ENCODE measurements around the gene SLIRP. TPM values are rescaled to one million over a fixed set of nuclear protein-coding genes. Genes with fewer than 3 reads are reported as not detected.

The SLIRP gene
- total RNA-seq, 1 experiment from 2014 or later = 162 TPM

DNA sequence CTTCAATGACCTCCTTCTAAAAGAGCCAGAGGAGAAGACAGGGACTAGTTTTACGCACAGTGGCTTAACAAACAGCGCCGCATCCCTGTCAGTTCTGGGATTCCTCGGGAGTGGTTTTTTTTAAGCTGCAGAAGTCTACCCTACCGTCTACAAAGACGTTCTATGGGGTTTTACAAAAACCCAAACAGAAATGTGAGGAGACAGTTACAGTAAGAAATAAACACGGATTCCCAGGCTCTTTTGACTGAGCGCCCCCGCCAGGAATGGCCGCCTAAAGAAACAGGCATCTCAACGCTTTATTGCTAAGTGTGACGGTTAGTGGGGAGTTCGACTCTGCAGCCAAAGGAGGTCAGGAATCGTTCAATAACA, 564 bp upstream of the SLIRP start:
- intact Hi-C loops (cut with micrococcal nuclease; ENCODE audit: unreplicated experiment) (no loop called here), in situ Hi-C loops (cut with HindIII; ENCODE audit: low pct_unique_long_range_greater_than_20kb, low sequenced_read_pairs) (no loop called here)
- Histone ChIP-seq H3K4me3 (ENCODE audit: low read depth in 2 of 2, low read length in 2 of 2) (peak overlapping the region; percentile 76 to 94), H3K27ac (ENCODE audit: low read length) (peak overlapping the region; percentile 94), H3K4me1 (ENCODE audit: control insufficient read depth, insufficient read depth, low read length) (peaks cover 16% of the 10 kb centered on the region), H3K36me3 (ENCODE audit: control insufficient read depth, insufficient read depth, low read length) (peaks cover 28% of the 10 kb centered on the region), H3K27me3 (ENCODE audit: control insufficient read depth, insufficient read depth, low read length) (no peaks in the 10 kb centered on the region), H3K9me3 (ENCODE audit: control insufficient read depth, insufficient read depth, low read depth, low read length) (no peaks in the 10 kb centered on the region)
- DNase-seq (ENCODE audit: low read depth, low spot score) (peak; percentile 13), ATAC-seq (peak; percentile 46)
- TSS peak; percentile 87 for BruUV-seq (replicated peaks)
- ChIA-PET POLR2A (no interaction called here), CTCF (interaction anchor here (0.5 kb wide), 1 partner anchor 403 kb away, joined by 3 read pairs; no protein-coding TSS in a partner anchor)
- TF ChIP-seq POLR2AphosphoS5 (IDR thresholded peaks at IDR 0.05; ENCODE audit: low read depth, low read length) = no peak
- TF ChIP-seq, protein P1, sequence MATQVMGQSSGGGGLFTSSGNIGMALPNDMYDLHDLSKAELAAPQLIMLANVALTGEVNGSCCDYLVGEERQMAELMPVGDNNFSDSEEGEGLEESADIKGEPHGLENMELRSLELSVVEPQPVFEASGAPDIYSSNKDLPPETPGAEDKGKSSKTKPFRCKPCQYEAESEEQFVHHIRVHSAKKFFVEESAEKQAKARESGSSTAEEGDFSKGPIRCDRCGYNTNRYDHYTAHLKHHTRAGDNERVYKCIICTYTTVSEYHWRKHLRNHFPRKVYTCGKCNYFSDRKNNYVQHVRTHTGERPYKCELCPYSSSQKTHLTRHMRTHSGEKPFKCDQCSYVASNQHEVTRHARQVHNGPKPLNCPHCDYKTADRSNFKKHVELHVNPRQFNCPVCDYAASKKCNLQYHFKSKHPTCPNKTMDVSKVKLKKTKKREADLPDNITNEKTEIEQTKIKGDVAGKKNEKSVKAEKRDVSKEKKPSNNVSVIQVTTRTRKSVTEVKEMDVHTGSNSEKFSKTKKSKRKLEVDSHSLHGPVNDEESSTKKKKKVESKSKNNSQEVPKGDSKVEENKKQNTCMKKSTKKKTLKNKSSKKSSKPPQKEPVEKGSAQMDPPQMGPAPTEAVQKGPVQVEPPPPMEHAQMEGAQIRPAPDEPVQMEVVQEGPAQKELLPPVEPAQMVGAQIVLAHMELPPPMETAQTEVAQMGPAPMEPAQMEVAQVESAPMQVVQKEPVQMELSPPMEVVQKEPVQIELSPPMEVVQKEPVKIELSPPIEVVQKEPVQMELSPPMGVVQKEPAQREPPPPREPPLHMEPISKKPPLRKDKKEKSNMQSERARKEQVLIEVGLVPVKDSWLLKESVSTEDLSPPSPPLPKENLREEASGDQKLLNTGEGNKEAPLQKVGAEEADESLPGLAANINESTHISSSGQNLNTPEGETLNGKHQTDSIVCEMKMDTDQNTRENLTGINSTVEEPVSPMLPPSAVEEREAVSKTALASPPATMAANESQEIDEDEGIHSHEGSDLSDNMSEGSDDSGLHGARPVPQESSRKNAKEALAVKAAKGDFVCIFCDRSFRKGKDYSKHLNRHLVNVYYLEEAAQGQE (IDR thresholded peaks at IDR 0.05; ENCODE audit: insufficient read depth in 1 of 2, low read depth in 2 of 2, low read length in 1 of 2) = no peak
- no peak for TF ChIP-seq TCF7L2 (IDR thresholded peaks at IDR 0.05; ENCODE audit: low read depth, low read length)
- TF ChIP-seq, protein P2, sequence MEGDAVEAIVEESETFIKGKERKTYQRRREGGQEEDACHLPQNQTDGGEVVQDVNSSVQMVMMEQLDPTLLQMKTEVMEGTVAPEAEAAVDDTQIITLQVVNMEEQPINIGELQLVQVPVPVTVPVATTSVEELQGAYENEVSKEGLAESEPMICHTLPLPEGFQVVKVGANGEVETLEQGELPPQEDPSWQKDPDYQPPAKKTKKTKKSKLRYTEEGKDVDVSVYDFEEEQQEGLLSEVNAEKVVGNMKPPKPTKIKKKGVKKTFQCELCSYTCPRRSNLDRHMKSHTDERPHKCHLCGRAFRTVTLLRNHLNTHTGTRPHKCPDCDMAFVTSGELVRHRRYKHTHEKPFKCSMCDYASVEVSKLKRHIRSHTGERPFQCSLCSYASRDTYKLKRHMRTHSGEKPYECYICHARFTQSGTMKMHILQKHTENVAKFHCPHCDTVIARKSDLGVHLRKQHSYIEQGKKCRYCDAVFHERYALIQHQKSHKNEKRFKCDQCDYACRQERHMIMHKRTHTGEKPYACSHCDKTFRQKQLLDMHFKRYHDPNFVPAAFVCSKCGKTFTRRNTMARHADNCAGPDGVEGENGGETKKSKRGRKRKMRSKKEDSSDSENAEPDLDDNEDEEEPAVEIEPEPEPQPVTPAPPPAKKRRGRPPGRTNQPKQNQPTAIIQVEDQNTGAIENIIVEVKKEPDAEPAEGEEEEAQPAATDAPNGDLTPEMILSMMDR (IDR thresholded peaks at IDR 0.05) = peak; percentile 57
- TF ChIP-seq SIN3A (IDR thresholded peaks at IDR 0.05; ENCODE audit: borderline replicate concordance, insufficient read depth, low read depth, low read length) = no peak

DNA sequence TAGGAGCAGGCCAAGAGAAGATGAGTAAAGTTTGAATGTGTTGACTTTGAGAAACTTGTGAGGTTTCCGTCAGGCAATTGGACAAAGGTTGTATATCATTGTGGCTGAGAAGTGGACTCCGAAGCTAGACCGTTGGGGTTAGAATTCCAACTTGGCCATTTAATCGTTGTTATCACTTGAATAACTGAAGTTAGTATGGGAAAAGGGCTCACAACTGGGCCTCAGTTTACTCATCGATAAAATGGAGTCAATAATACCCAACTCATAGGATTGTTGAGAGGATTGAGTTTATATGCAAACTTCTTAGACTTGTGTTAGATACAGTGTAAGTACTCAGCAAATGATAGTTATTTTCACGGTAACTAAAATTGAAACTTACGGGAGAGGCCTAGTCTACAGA, 846 bp downstream of the SLIRP start:
- ATAC-seq = no peak

More for the DNA sequence above, 846 bp downstream of the SLIRP start:
- intact Hi-C loops (cut with micrococcal nuclease; ENCODE audit: unreplicated experiment) = no loop called here
- H3K36me3 ChIP-seq (ENCODE audit: control insufficient read depth, insufficient read depth, low read length) = peaks cover 34% of the 10 kb centered on the region
- H3K4me1 ChIP-seq (ENCODE audit: control insufficient read depth, insufficient read depth, low read length) = peaks cover 16% of the 10 kb centered on the region
- in situ Hi-C loops (cut with HindIII; ENCODE audit: low pct_unique_long_range_greater_than_20kb, low sequenced_read_pairs) = no loop called here
- POLR2A ChIA-PET = no interaction called here
- DNase-seq (ENCODE audit: low read depth, low spot score) = no peak
- no peaks in the 10 kb centered on the region for H3K9me3 ChIP-seq (ENCODE audit: control insufficient read depth, insufficient read depth, low read depth, low read length)
- TF ChIP-seq, protein P2 (IDR thresholded peaks at IDR 0.05) = no peak
- TF ChIP-seq POLR2AphosphoS5 (IDR thresholded peaks at IDR 0.05; ENCODE audit: low read depth, low read length) (no peak), SIN3A (IDR thresholded peaks at IDR 0.05; ENCODE audit: borderline replicate concordance, insufficient read depth, low read depth, low read length) (no peak), TCF7L2 (IDR thresholded peaks at IDR 0.05; ENCODE audit: low read depth, low read length) (no peak)
- TF ChIP-seq, protein P1 (IDR thresholded peaks at IDR 0.05; ENCODE audit: insufficient read depth in 1 of 2, low read depth in 2 of 2, low read length in 1 of 2) = no peak
- no peaks in the 10 kb centered on the region for H3K27me3 ChIP-seq (ENCODE audit: control insufficient read depth, insufficient read depth, low read length)
- peak overlapping the region; percentile 76 to 94 for H3K4me3 ChIP-seq (ENCODE audit: low read depth in 2 of 2, low read length in 2 of 2)
- CTCF ChIA-PET = no interaction called here
- peak overlapping the region; percentile 94 for H3K27ac ChIP-seq (ENCODE audit: low read length)
- BruUV-seq (replicated peaks) = TSS peak; percentile 92

Measured in Panc1 (cell line).